Loucy (cell line): Measurements from ENCODE around the gene PCDHB8.
"Not testable (repeated sequence)": the region's sequence is repeated elsewhere in the genome, so short reads cannot be mapped to it uniquely, and the experiment has no call there.

ENCODE experiments used
- EZH2phosphoT487 ChIP-seq: fragments of 200-600 bp; IDR thresholded peaks from 2 replicates; pipeline ENCODE4 v1.6.1; 2018; ENCODE audit warnings: antibody characterized with exemption, mild to moderate bottlenecking, moderate library complexity, borderline replicate concordance
- TF ChIP-seq, protein P1 (sequence below): fragments of 200-600 bp; sonication (generic); conservative IDR thresholded peaks from 2 replicates; pipeline ENCODE4 v1.5.1; 2014; ENCODE audit warnings: mild to moderate bottlenecking, antibody characterized with exemption, low read length

DNA sequence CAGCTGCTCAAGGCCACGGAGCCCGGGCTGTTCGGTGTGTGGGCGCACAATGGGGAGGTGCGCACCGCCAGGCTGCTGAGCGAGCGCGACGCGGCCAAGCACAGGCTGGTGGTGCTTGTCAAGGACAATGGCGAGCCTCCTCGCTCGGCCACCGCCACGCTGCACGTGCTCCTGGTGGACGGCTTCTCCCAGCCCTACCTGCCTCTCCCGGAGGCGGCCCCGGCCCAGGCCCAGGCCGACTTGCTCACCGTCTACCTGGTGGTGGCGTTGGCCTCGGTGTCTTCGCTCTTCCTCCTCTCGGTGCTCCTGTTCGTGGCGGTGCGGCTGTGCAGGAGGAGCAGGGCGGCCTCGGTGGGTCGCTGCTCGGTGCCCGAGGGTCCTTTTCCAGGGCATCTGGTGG is 11.5 kb downstream of the PCDHB8 start:
- TF ChIP-seq, protein P1, sequence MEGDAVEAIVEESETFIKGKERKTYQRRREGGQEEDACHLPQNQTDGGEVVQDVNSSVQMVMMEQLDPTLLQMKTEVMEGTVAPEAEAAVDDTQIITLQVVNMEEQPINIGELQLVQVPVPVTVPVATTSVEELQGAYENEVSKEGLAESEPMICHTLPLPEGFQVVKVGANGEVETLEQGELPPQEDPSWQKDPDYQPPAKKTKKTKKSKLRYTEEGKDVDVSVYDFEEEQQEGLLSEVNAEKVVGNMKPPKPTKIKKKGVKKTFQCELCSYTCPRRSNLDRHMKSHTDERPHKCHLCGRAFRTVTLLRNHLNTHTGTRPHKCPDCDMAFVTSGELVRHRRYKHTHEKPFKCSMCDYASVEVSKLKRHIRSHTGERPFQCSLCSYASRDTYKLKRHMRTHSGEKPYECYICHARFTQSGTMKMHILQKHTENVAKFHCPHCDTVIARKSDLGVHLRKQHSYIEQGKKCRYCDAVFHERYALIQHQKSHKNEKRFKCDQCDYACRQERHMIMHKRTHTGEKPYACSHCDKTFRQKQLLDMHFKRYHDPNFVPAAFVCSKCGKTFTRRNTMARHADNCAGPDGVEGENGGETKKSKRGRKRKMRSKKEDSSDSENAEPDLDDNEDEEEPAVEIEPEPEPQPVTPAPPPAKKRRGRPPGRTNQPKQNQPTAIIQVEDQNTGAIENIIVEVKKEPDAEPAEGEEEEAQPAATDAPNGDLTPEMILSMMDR, result not testable (repeated sequence)
- not testable (repeated sequence) for TF ChIP-seq EZH2phosphoT487
